ENCODE measurements around the gene AP3S2. TPM values are rescaled to one million over a fixed set of nuclear protein-coding genes. Genes with fewer than 3 reads are reported as not detected.

Gene AP3S2
- total and polyA plus RNA-seq, 2 experiments from 2014 or later = 31.0 to 50.2 TPM

GRCh38 chr15:89841962-89842361, 51.8 kb downstream of the AP3S2 start:
- no peaks in the 10 kb centered on the region for H3K4me1 ChIP-seq (ENCODE audit: low read depth)
- H3K27me3 ChIP-seq = no peaks in the 10 kb centered on the region
- DNase-seq (ENCODE audit: low read depth in 1 of 2, low spot score in 1 of 2) = no peak
- TF ChIP-seq CTCF (IDR thresholded peaks at IDR 0.05; ENCODE audit: low read depth, low read length) = no peak
- peaks cover 2% of the 10 kb centered on the region for H3K36me3 ChIP-seq
- H3K4me3 ChIP-seq = no peak overlapping the region
- no peak overlapping the region for H3K27ac ChIP-seq
- no peaks in the 10 kb centered on the region for H3K9me3 ChIP-seq (ENCODE audit: low read depth)

GRCh38 chr15:89841306-89841705, 52.5 kb downstream of the AP3S2 start:
- Histone ChIP-seq H3K4me3 (no peak overlapping the region), H3K9me3 (ENCODE audit: low read depth) (no peaks in the 10 kb centered on the region), H3K4me1 (ENCODE audit: low read depth) (no peaks in the 10 kb centered on the region), H3K36me3 (peaks cover 2% of the 10 kb centered on the region), H3K27me3 (no peaks in the 10 kb centered on the region), H3K27ac (no peak overlapping the region)
- DNase-seq (ENCODE audit: low read depth in 1 of 2, low spot score in 1 of 2) = no peak
- TF ChIP-seq CTCF (IDR thresholded peaks at IDR 0.05; ENCODE audit: low read depth, low read length) = no peak

- Histone ChIP-seq H3K9me3 (ENCODE audit: low read depth) (no peaks in the 10 kb centered on the region), H3K4me3 (no peak overlapping the region), H3K36me3 (peaks cover 12% of the 10 kb centered on the region), H3K4me1 (ENCODE audit: low read depth) (no peaks in the 10 kb centered on the region), H3K27me3 (no peaks in the 10 kb centered on the region), H3K27ac (no peak overlapping the region)
- no peak for TF ChIP-seq CTCF (IDR thresholded peaks at IDR 0.05; ENCODE audit: low read depth, low read length)
- DNase-seq (ENCODE audit: low read depth in 1 of 2, low spot score in 1 of 2) = no peak
Observed at GRCh38 chr15:89839167-89839810, 54.5 kb downstream of the AP3S2 start.

GRCh38 chr15:89837830-89838178, 56.0 kb downstream of the AP3S2 start:
- no peak for DNase-seq (ENCODE audit: low read depth in 1 of 2, low spot score in 1 of 2)
- TF ChIP-seq CTCF (IDR thresholded peaks at IDR 0.05; ENCODE audit: low read depth, low read length) = no peak
- Histone ChIP-seq H3K27ac (peak overlapping the region; percentile 85), H3K9me3 (ENCODE audit: low read depth) (no peaks in the 10 kb centered on the region), H3K4me1 (ENCODE audit: low read depth) (no peaks in the 10 kb centered on the region), H3K27me3 (no peaks in the 10 kb centered on the region), H3K4me3 (no peak overlapping the region), H3K36me3 (peaks cover 17% of the 10 kb centered on the region)

GRCh38 chr15:89837134-89837829, 56.5 kb downstream of the AP3S2 start:
- Histone ChIP-seq H3K27me3 (no peaks in the 10 kb centered on the region), H3K9me3 (ENCODE audit: low read depth) (no peaks in the 10 kb centered on the region), H3K4me3 (no peak overlapping the region), H3K4me1 (ENCODE audit: low read depth) (no peaks in the 10 kb centered on the region), H3K36me3 (peaks cover 17% of the 10 kb centered on the region), H3K27ac (peak overlapping the region; percentile 85)
- TF ChIP-seq CTCF (IDR thresholded peaks at IDR 0.05; ENCODE audit: low read depth, low read length) = no peak
- DNase-seq (ENCODE audit: low read depth in 1 of 2, low spot score in 1 of 2) = peak in 1 of 2 donors; percentile 66

All from cardiac muscle cell (in vitro differentiated cells and primary cell).